22Rv1 (cell line): ENCODE data around the gene IGLL5.

Experiments
- ZFX ChIP-seq: fragments of 450-650 bp; IDR thresholded peaks from 2 replicates; pipeline ENCODE4 v1.6.1; 2017; ENCODE audit warnings: antibody characterized with exemption, borderline replicate concordance
- TF ChIP-seq, protein P1 (sequence below): fragments of 450-650 bp; IDR thresholded peaks from 2 replicates; pipeline ENCODE4 v1.5.1; 2017; ENCODE audit warnings: mild to moderate bottlenecking

DNA sequence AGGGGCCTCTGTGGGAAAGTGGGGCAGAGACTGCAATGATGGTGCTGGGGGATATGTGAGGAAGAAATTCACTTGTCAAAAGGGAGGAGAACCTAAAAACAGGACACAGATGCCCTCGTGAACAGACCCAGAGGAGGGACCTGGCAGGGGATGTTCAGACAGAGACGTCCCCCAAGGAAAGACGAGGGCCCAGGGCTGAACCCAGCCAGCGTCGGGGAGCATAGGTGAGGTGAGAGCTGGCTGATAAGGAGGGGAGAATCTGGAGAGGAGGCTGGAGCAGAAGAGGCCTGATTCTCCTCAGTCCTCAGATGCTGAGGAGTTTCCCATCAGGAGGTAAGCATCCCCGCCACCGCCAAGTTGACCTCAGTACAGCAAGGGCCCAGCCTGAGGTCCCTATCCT, 31.4 kb downstream of the IGLL5 start:
- TF ChIP-seq, protein P1, sequence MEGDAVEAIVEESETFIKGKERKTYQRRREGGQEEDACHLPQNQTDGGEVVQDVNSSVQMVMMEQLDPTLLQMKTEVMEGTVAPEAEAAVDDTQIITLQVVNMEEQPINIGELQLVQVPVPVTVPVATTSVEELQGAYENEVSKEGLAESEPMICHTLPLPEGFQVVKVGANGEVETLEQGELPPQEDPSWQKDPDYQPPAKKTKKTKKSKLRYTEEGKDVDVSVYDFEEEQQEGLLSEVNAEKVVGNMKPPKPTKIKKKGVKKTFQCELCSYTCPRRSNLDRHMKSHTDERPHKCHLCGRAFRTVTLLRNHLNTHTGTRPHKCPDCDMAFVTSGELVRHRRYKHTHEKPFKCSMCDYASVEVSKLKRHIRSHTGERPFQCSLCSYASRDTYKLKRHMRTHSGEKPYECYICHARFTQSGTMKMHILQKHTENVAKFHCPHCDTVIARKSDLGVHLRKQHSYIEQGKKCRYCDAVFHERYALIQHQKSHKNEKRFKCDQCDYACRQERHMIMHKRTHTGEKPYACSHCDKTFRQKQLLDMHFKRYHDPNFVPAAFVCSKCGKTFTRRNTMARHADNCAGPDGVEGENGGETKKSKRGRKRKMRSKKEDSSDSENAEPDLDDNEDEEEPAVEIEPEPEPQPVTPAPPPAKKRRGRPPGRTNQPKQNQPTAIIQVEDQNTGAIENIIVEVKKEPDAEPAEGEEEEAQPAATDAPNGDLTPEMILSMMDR, result no peak
- TF ChIP-seq ZFX, result no peak
